WERI-Rb-1 (cell line): ENCODE results near the gene PLPPR3.

Experiments used
- DNase-seq: peaks from one replicate; pipeline ENCODE4 v3.0.0-alpha.2; 2020
- H3K27ac ChIP-seq: fragments of 250-450 bp; sonication (Bioruptor Pico); 2 replicates; pipeline ENCODE4 v1.5.1; 2020; ENCODE audit warnings: mild to moderate bottlenecking, moderate library complexity
- H3K27me3 ChIP-seq: fragments of 250-450 bp; sonication (Bioruptor Pico); 2 replicates; pipeline ENCODE4 v1.5.1; 2021; ENCODE audit warnings: mild to moderate bottlenecking, low read depth, moderate library complexity; ENCODE audit not compliant: insufficient read depth, severe bottlenecking
- H3K36me3 ChIP-seq: fragments of 250-450 bp; sonication (Bioruptor Pico); 2 replicates; pipeline ENCODE4 v1.5.1; 2020; ENCODE audit warnings: mild to moderate bottlenecking, moderate library complexity
- H3K4me3 ChIP-seq: 2 replicates; pipeline ENCODE4 v1.5.1; 2011; ENCODE audit warnings: low read depth, mild to moderate bottlenecking, control low read depth, low read length
- H3K9me3 ChIP-seq: fragments of 250-450 bp; sonication (Bioruptor Pico); 2 replicates; pipeline ENCODE4 v1.5.1; 2021; ENCODE audit warnings: mild to moderate bottlenecking, moderate library complexity; ENCODE audit not compliant: severe bottlenecking
- CTCF ChIP-seq: IDR thresholded peaks from 2 replicates; pipeline ENCODE4 v1.5.1; 2011; ENCODE audit warnings: low read depth, mild to moderate bottlenecking, control low read depth, inconsistent platforms, low read length

Gene PLPPR3

GRCh38 chr19:803686-804418 is 17.9 kb downstream of the PLPPR3 start:
- no peaks in the 10 kb centered on the region for H3K9me3 ChIP-seq

GRCh38 chr19:803099-803561 is 18.6 kb downstream of the PLPPR3 start:
- Histone ChIP-seq H3K27me3 (no peaks in the 10 kb centered on the region), H3K9me3 (no peaks in the 10 kb centered on the region), H3K36me3 (peaks cover 99% of the 10 kb centered on the region), H3K27ac (no peak overlapping the region), H3K4me3 (no peak overlapping the region)
- no peak for TF ChIP-seq CTCF
- DNase-seq, result no peak

More at GRCh38 chr19:803686-804418, 17.9 kb downstream of the PLPPR3 start:
- H3K36me3 ChIP-seq, result peaks cover 97% of the 10 kb centered on the region
- no peak overlapping the region for H3K27ac ChIP-seq
- DNase-seq, result no peak
- no peaks in the 10 kb centered on the region for H3K27me3 ChIP-seq
- H3K4me3 ChIP-seq, result no peak overlapping the region
- no peak for TF ChIP-seq CTCF

- Histone ChIP-seq H3K27me3 (no peaks in the 10 kb centered on the region), H3K36me3 (peaks cover 96% of the 10 kb centered on the region), H3K4me3 (no peak overlapping the region), H3K9me3 (no peaks in the 10 kb centered on the region), H3K27ac (no peak overlapping the region)
- DNase-seq, result no peak
- TF ChIP-seq CTCF, result no peak
Measured at GRCh38 chr19:802498-803098, 19.2 kb downstream of the PLPPR3 start.

GRCh38 chr19:801861-802497 is 19.8 kb downstream of the PLPPR3 start:
- no peak for DNase-seq
- no peak overlapping the region for H3K27ac ChIP-seq
- H3K27me3 ChIP-seq, result no peaks in the 10 kb centered on the region
- H3K9me3 ChIP-seq, result no peaks in the 10 kb centered on the region
- no peak for TF ChIP-seq CTCF
- H3K4me3 ChIP-seq, result no peak overlapping the region
- peaks cover 90% of the 10 kb centered on the region for H3K36me3 ChIP-seq

GRCh38 chr19:801030-801860 is 20.5 kb downstream of the PLPPR3 start:
- no peaks in the 10 kb centered on the region for H3K9me3 ChIP-seq
- no peak overlapping the region for H3K4me3 ChIP-seq
- no peaks in the 10 kb centered on the region for H3K27me3 ChIP-seq
- H3K27ac ChIP-seq, result no peak overlapping the region
- no peak for DNase-seq
- peaks cover 82% of the 10 kb centered on the region for H3K36me3 ChIP-seq
- no peak for TF ChIP-seq CTCF
